OCI-LY1 (cell line): ENCODE data around the gene CACNA2D3.

ENCODE experiments used
- H2AFZ ChIP-seq: fragments of 200-600 bp; sonication (generic), shearing (Covaris generic); 2 replicates; pipeline ENCODE4 v1.6.0; 2014; ENCODE audit warnings: antibody characterized with exemption, mild to moderate bottlenecking, low read length
- H3F3A ChIP-seq: fragments of 200-600 bp; sonication (generic), shearing (Covaris generic); 2 replicates; pipeline ENCODE4 v1.6.0; 2014; ENCODE audit warnings: mild to moderate bottlenecking, antibody characterized with exemption, low read length, moderate library complexity; ENCODE audit not compliant: insufficient read depth
- H3K27ac ChIP-seq: fragments of 200-600 bp; sonication (generic); 2 replicates; pipeline ENCODE4 v1.5.1; 2014; ENCODE audit warnings: low read length, mixed run types, mild to moderate bottlenecking, low read depth; ENCODE audit not compliant: poor library complexity, severe bottlenecking
- H3K27me3 ChIP-seq: fragments of 200-600 bp; sonication (generic); 2 replicates; pipeline ENCODE4 v1.6.0; 2014; ENCODE audit warnings: antibody characterized with exemption, mild to moderate bottlenecking, low read length, moderate library complexity; ENCODE audit not compliant: insufficient read depth
- H3K36me3 ChIP-seq: fragments of 200-600 bp; sonication (generic); 2 replicates; pipeline ENCODE4 v1.6.1; 2014; ENCODE audit warnings: mild to moderate bottlenecking, antibody characterized with exemption, low read length, moderate library complexity, mixed read lengths; ENCODE audit not compliant: insufficient read depth
- H3K4me1 ChIP-seq: fragments of 200-600 bp; sonication (generic); 2 replicates; pipeline ENCODE4 v1.5.1; 2014; ENCODE audit warnings: mild to moderate bottlenecking, low read length, moderate library complexity; ENCODE audit not compliant: insufficient read depth, severe bottlenecking
- H3K4me2 ChIP-seq: fragments of 200-600 bp; sonication (generic), shearing (Covaris generic); 2 replicates; pipeline ENCODE4 v1.6.1; 2014; ENCODE audit warnings: low read length
- H3K4me3 ChIP-seq: fragments of 200-600 bp; sonication (generic); 2 replicates; pipeline ENCODE4 v1.5.1; 2014; ENCODE audit warnings: low read length, low read depth, mild to moderate bottlenecking, mixed read lengths; ENCODE audit not compliant: poor library complexity, severe bottlenecking
- H3K79me2 ChIP-seq: fragments of 200-600 bp; shearing (Covaris generic); 2 replicates; pipeline ENCODE4 v1.6.1; 2016; ENCODE audit warnings: mixed run types, low read length, mixed read lengths; ENCODE audit not compliant: insufficient read depth
- H3K9ac ChIP-seq: fragments of 200-600 bp; sonication (generic), shearing (Covaris generic); 2 replicates; pipeline ENCODE4 v1.6.1; 2014; ENCODE audit warnings: mild to moderate bottlenecking, low read length, mixed read lengths
- H3K9me2 ChIP-seq: fragments of 200-600 bp; sonication (generic), shearing (Covaris generic); 2 replicates; pipeline ENCODE4 v1.6.1; 2014; ENCODE audit warnings: low read depth, mild to moderate bottlenecking, low read length, mixed read lengths
- H3K9me3 ChIP-seq: fragments of 200-600 bp; shearing (Covaris generic); 2 replicates; pipeline ENCODE4 v1.6.1; 2014; ENCODE audit warnings: low read length, mixed read lengths
- H4K20me1 ChIP-seq: fragments of 200-600 bp; sonication (generic), shearing (Covaris generic); 2 replicates; pipeline ENCODE4 v1.6.0; 2016; ENCODE audit warnings: mild to moderate bottlenecking, low read length; ENCODE audit not compliant: insufficient read depth
- EZH2 ChIP-seq: fragments of 200-600 bp; sonication (generic), shearing (Covaris generic); IDR thresholded peaks from 2 replicates; pipeline ENCODE4 v1.8.0; 2017; ENCODE audit warnings: borderline replicate concordance, mixed run types, mild to moderate bottlenecking, antibody characterized with exemption, low read length, moderate library complexity, mixed read lengths
- TF ChIP-seq, protein P1 (sequence below): fragments of 200-600 bp; sonication (generic), shearing (Covaris generic); IDR thresholded peaks from 2 replicates; pipeline ENCODE4 v1.5.1; 2017; ENCODE audit warnings: mild to moderate bottlenecking, antibody characterized with exemption, low read length, moderate library complexity, mixed read lengths

CACNA2D3 gene

GRCh38 chr3:54906763-54907162 lies 784.4 kb downstream of the CACNA2D3 start:
- TF ChIP-seq, protein P1, sequence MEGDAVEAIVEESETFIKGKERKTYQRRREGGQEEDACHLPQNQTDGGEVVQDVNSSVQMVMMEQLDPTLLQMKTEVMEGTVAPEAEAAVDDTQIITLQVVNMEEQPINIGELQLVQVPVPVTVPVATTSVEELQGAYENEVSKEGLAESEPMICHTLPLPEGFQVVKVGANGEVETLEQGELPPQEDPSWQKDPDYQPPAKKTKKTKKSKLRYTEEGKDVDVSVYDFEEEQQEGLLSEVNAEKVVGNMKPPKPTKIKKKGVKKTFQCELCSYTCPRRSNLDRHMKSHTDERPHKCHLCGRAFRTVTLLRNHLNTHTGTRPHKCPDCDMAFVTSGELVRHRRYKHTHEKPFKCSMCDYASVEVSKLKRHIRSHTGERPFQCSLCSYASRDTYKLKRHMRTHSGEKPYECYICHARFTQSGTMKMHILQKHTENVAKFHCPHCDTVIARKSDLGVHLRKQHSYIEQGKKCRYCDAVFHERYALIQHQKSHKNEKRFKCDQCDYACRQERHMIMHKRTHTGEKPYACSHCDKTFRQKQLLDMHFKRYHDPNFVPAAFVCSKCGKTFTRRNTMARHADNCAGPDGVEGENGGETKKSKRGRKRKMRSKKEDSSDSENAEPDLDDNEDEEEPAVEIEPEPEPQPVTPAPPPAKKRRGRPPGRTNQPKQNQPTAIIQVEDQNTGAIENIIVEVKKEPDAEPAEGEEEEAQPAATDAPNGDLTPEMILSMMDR = no peak
- no peak for TF ChIP-seq EZH2
- no peaks in the 10 kb centered on the region for H3K9me2 ChIP-seq

GRCh38 chr3:54909191-54909590 lies 786.8 kb downstream of the CACNA2D3 start:
- Histone ChIP-seq H3K9me2 (no peaks in the 10 kb centered on the region), H2AFZ (no peak overlapping the region), H3F3A (no peaks in the 10 kb centered on the region), H3K27ac (no peak overlapping the region), H3K79me2 (no peaks in the 10 kb centered on the region), H3K9me3 (no peaks in the 10 kb centered on the region), H3K36me3 (no peaks in the 10 kb centered on the region), H3K4me1 (no peaks in the 10 kb centered on the region), H3K27me3 (no peaks in the 10 kb centered on the region), H3K9ac (no peak overlapping the region), H4K20me1 (no peaks in the 10 kb centered on the region), H3K4me2 (no peak overlapping the region), H3K4me3 (no peak overlapping the region)
- TF ChIP-seq EZH2 = no peak
- TF ChIP-seq, protein P1 = no peak

More at GRCh38 chr3:54906763-54907162, 784.4 kb downstream of the CACNA2D3 start:
- Histone ChIP-seq H3K4me2 (no peak overlapping the region), H2AFZ (no peak overlapping the region), H3K4me3 (no peak overlapping the region), H3K9me3 (no peaks in the 10 kb centered on the region), H3K27ac (no peak overlapping the region), H3K36me3 (no peaks in the 10 kb centered on the region), H3K4me1 (no peaks in the 10 kb centered on the region), H4K20me1 (no peaks in the 10 kb centered on the region), H3F3A (no peaks in the 10 kb centered on the region), H3K79me2 (no peaks in the 10 kb centered on the region), H3K9ac (no peak overlapping the region), H3K27me3 (no peaks in the 10 kb centered on the region)

DNA sequence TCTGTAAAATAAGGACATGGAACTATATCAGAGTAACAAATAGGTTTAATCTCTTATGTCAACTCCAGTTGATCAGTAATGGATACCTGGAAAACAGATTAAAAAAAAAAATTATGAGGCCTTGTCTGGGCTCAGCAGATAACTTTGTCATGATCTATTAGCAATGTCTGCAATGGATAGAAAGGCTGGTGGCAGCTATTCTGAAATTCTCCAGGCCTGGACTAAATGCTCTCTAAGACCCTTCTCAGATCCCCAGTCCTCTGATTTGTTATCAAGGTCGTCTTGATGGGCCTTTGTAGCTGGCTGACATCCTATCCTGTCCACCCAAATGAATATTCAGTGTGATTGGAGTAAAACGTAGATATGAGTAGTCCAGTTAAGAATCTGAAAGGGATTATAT lies 791.8 kb downstream of the CACNA2D3 start:
- no peaks in the 10 kb centered on the region for H3K9me3 ChIP-seq
- H3K27ac ChIP-seq = no peak overlapping the region
- no peaks in the 10 kb centered on the region for H3K36me3 ChIP-seq
- no peaks in the 10 kb centered on the region for H3K4me1 ChIP-seq
- no peaks in the 10 kb centered on the region for H3K9me2 ChIP-seq
- no peaks in the 10 kb centered on the region for H3K27me3 ChIP-seq
- no peak overlapping the region for H3K4me3 ChIP-seq
- no peak overlapping the region for H3K4me2 ChIP-seq
- no peaks in the 10 kb centered on the region for H4K20me1 ChIP-seq
- no peaks in the 10 kb centered on the region for H3F3A ChIP-seq
- no peak overlapping the region for H2AFZ ChIP-seq
- no peaks in the 10 kb centered on the region for H3K79me2 ChIP-seq
- no peak overlapping the region for H3K9ac ChIP-seq
- no peak for TF ChIP-seq EZH2
- TF ChIP-seq, protein P1 = no peak
